Left hindlimb (tissue), 1 donor: ENCODE measurements around the gene TTI1.
A peak's percentile ranks its signal among the peaks of the same experiment; 100 is the strongest.

Source experiments
- DNase-seq: peaks from one replicate; pipeline ENCODE4 v3.0.0-alpha.2; 2018

Gene TTI1

GRCh38 chr20:38033330-38034107, at the start of gene TTI1, which contains the start of gene RPRD1B:
TTI1 (minus strand) TSS chr20:38033456; CDS start chr20:38013816, 19,640 bp downstream.
RPRD1B (plus strand) TSS chr20:38033746; CDS start chr20:38033948, 202 bp downstream.
- peak; percentile 94 for DNase-seq

- DNase-seq: no peak
Observed at GRCh38 chr20:38082894-38083293, 49.6 kb upstream of the TTI1 start.

- no peak for DNase-seq
Observed at GRCh38 chr20:38081575-38081974, 48.3 kb upstream of the TTI1 start.

GRCh38 chr20:38079353-38079752, 46.1 kb upstream of the TTI1 start:
- no peak for DNase-seq

DNA sequence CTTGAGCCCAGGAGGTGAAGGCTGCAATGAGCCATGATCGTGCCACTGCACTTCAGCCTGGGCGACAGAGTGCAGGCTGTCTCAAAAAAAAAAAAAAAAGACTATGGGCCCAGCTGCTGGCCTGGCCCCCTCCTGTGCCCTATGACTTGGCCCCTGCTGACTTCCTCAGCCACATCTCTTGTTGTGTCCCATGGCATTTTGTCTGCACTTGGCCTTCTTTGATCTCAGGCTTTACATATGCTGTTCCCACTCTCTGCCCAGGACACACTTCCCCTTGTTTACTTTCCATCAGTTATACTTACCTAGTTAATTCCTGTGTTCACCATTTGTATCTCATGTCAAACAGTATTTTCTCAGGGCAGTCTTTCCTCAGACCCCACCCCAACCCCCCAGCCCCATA, 44.8 kb upstream of the TTI1 start:
- DNase-seq: no peak

GRCh38 chr20:38076548-38076947, 43.3 kb upstream of the TTI1 start:
- DNase-seq: no peak

- no peak for DNase-seq
Observed at GRCh38 chr20:38075161-38075998, 42.1 kb upstream of the TTI1 start.

- DNase-seq: peak; percentile 66
Observed at GRCh38 chr20:38073307-38074071, 40.2 kb upstream of the TTI1 start.

- DNase-seq: no peak
Observed at GRCh38 chr20:38072898-38073297, 39.6 kb upstream of the TTI1 start.

DNA sequence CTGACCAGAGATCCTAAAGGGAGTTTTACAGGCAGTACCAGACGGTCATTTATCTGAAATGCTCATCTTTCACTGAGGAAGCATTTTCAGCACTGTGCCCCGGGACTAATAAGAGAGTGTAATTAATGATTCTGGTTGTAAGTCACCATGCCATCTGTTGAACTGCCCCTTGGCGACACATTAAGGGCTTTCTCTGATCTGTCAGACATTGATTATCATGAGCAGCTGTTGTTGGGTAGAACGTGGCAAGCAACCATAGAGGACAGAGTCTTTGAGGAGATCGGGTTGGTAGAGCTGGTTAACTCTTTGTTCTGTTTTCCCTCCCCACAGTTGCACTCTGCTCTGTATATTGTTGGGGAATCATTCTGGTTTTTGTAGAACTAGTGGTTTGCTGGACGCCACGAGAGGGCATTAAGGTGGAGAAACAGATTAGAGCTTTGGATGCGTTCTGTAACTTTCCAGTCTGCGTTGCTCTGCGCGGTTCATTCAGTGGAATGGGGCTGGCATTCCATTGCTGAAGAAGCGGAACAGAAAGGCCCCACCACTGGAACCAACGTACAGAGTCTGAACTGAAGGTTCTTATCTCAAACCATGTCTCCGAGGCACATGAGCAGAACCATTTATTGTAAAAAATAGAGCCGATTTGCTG, 34.6 kb upstream of the TTI1 start:
- DNase-seq: peak; percentile 45

DNA sequence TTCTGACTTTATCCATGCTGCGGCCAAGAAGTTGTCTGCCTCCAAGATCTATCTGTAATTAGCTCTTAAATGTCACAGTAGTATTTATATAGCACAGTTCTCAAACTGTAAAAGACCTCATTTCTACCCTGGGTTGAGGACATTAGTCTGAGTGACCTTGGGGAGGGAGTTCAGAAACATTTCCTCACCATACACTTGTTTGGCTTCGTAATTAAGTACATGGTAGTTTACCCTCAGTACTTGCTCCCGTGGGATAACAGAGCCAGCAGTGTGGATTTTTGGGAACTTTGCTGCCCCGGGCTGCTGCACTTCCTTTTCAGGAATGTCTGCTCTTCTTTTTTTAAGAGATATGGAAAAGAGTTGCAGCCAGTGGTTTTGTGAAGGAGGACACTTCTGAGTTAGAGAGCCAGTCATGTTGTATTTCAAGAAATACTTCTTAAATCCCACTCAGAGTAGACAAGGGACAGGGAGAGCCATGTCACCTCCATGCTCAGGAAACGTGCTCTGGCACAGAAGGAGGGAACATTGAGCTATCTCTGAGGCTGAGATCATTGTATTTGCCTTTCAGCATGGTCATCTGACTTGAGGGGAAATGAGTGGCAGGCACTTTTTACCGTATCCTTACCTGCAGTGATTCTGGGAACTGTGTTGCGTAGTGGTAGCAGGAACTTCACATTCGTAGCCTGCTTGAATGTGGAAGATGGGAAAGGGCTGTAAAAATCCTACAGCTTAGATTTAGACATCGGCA, 33.9 kb upstream of the TTI1 start:
- DNase-seq: no peak

DNA sequence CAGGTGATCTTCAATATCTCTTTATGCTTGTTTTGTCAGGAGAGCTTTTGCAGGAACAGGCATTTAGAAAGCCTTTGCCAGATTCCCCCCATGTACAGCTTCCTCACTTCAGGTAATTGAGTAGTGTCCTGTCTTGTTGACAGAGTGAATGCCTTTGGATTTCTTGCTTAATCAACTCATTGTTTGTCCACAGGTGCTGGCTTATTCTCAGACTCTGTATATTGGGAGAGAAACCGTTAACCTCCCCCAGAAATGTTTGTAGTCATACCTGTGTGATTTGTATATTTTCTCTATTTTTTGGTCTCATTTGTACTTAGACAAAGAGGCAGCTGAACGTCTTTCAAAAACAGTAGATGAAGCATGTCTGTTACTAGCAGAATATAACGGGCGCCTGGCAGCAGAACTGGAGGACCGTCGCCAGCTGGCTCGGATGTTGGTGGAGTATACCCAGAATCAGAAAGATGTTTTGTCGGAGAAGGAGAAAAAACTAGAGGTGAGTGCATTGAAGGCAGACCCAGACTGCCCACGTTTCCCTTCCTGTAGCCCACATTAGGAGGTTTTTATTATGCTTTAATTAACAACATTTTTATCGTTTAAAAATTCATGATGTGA, 32.6 kb upstream of the TTI1 start:
- peak; percentile 62 for DNase-seq

- DNase-seq: no peak
Observed at GRCh38 chr20:38063911-38064530, 30.8 kb upstream of the TTI1 start.

GRCh38 chr20:38062890-38063289, 29.6 kb upstream of the TTI1 start:
- no peak for DNase-seq

GRCh38 chr20:38061109-38061508, 27.9 kb upstream of the TTI1 start:
- no peak for DNase-seq

- DNase-seq: no peak
Observed at GRCh38 chr20:38060536-38060935, 27.3 kb upstream of the TTI1 start.

DNA sequence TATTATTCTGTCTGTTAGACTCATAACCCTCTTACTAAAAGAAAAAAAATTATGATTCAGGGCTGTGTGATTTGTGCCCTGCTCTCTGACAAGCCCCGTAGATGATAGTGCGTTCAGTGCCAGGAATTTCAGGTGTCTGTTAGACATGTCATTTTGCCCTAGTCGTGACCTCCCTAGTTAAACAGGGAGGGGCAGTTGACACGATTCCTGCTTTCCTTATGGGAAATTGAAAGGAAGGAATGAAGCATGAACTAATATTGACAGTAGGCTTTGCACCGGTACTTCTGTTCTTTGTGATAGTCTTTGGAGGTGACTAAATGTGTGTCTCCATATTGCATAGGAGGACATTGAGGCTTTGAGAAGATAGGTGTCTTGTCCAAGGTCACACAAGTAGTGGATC, 26.6 kb upstream of the TTI1 start:
- DNase-seq: no peak

- DNase-seq: peak; percentile 66
Observed at GRCh38 chr20:38057351-38057972, 24.2 kb upstream of the TTI1 start.

DNA sequence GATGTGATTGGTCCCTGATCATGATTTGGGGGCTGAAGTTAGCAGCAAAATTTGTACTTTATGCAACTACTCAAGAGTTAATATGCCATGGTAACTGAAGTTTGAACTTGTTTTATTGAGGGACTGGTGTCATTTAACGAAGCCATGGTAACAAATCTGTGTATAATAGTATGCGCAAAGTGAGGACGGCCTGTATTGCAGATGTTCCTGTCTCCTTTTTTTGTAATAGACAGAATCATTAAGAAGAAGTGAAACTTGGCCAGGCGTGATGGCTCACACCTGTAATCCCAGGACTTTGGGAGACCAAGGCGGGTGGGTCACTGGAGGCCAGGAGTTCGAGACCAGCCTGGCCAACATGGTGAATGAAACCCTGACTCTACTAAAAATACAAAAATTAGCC, 22.6 kb upstream of the TTI1 start:
- no peak for DNase-seq

GRCh38 chr20:38055294-38055693, 22.0 kb upstream of the TTI1 start:
- DNase-seq: no peak

- DNase-seq: no peak
Observed at GRCh38 chr20:38054647-38055046, 21.4 kb upstream of the TTI1 start.
